H1 (cell line): Measurements from ENCODE around the gene SMURF2. TPM values are rescaled to one million over a fixed set of nuclear protein-coding genes. Genes with fewer than 3 reads are reported as not detected.

ENCODE experiments used
- CTCF ChIA-PET: fragments of 300-600 bp; sonication (Branson Sonifier 250); formaldehyde crosslinking; loops from one replicate; lab custom pipeline; 2021; ENCODE audit not compliant: partially characterized antibody; lab: Charles Lee
- POLR2A ChIA-PET: fragments of 300-600 bp; sonication (Branson Sonifier 250); formaldehyde crosslinking; loops from one replicate; lab custom pipeline; 2021; ENCODE audit warnings: inconsistent platforms; ENCODE audit not compliant: partially characterized antibody; lab: Charles Lee
- DNase-seq, 2 experiments: peaks; one replicate each; pipeline versions ENCODE4 v3.0.0 to v3.0.0-alpha.2; 2010 to 2022; ENCODE audit warnings: low spot score in 2 of 2, low read depth in 1 of 2, mixed read lengths in 1 of 2
- FAIRE-seq: peaks from 2 replicates; lab custom pipeline; 2011; peaks lifted over from hg19 to GRCh38; lab: Jason Lieb, UNC
- H2AFZ ChIP-seq: 2 replicates; pipeline ENCODE4 v1.8.1; 2012; ENCODE audit warnings: low read length, inconsistent platforms
- H2AK5ac ChIP-seq: 2 replicates; pipeline ENCODE4 v1.6.1; 2013; ENCODE audit warnings: low read depth, low read length
- H2BK120ac ChIP-seq: replicated peaks from 2 replicates; pipeline ENCODE3; 2013; ENCODE audit warnings: low read depth, low read length, inconsistent platforms
- H2BK12ac ChIP-seq: 2 replicates; pipeline ENCODE4 v1.6.1; 2013; ENCODE audit warnings: low read depth, low read length
- H2BK15ac ChIP-seq: 2 replicates; pipeline ENCODE4 v1.6.1; 2013; ENCODE audit warnings: low read length
- H2BK20ac ChIP-seq: 2 replicates; pipeline ENCODE4 v1.6.1; 2013; ENCODE audit warnings: low read length
- H2BK5ac ChIP-seq: 2 replicates; pipeline ENCODE4 v1.6.1; 2013; ENCODE audit warnings: low read depth, low read length
- H3K14ac ChIP-seq: 2 replicates; pipeline ENCODE4 v1.6.1; 2013; ENCODE audit warnings: inconsistent platforms; ENCODE audit not compliant: insufficient read length
- H3K18ac ChIP-seq: 2 replicates; pipeline ENCODE4 v1.6.1; 2013; ENCODE audit warnings: low read length; ENCODE audit errors: extremely low read depth
- H3K23ac ChIP-seq: 2 replicates; pipeline ENCODE4 v1.6.1; 2013; ENCODE audit warnings: inconsistent platforms; ENCODE audit not compliant: insufficient read length
- H3K23me2 ChIP-seq: 2 replicates; pipeline ENCODE4 v1.6.1; 2013; ENCODE audit warnings: low read depth, low read length
- H3K27ac ChIP-seq: 2 replicates; pipeline ENCODE4 v1.6.1; 2011; ENCODE audit warnings: low read depth, low read length, inconsistent platforms
- H3K27me3 ChIP-seq, 4 experiments: replicated peaks in 1 of 4; 1 replicate in 1 of 4; 2 replicates in 3 of 4; pipeline versions ENCODE4 v1.6.1 to v1.8.1; 2011 to 2013; ENCODE audit warnings: low read length in 3 of 4, mild to moderate bottlenecking in 3 of 4, inconsistent platforms in 2 of 4, mixed read lengths in 2 of 4, moderate library complexity in 1 of 4; ENCODE audit not compliant: control insufficient read depth in 3 of 4, insufficient read depth in 3 of 4; ENCODE audit errors: extremely low read depth in 1 of 4
- H3K36me3 ChIP-seq, 4 experiments: 2 replicates each; pipeline versions ENCODE4 v1.6.1 to v1.8.1; 2011 to 2013; ENCODE audit warnings: mild to moderate bottlenecking in 4 of 4, low read length in 3 of 4, moderate library complexity in 2 of 4, control low read depth in 1 of 4, inconsistent platforms in 1 of 4; ENCODE audit not compliant: insufficient read depth in 4 of 4, control insufficient read depth in 2 of 4
- H3K4ac ChIP-seq: replicated peaks from 2 replicates; pipeline ENCODE3; 2013; ENCODE audit warnings: low read length, low read depth, mixed read lengths, inconsistent platforms; ENCODE audit not compliant: insufficient read length
- H3K4me1 ChIP-seq, 4 experiments: replicated peaks in 1 of 4; 1 replicate in 1 of 4; 2 replicates in 3 of 4; pipeline versions ENCODE4 v1.6.1 to v1.8.1; 2011 to 2013; ENCODE audit warnings: low read length in 3 of 4, inconsistent platforms in 2 of 4, mixed read lengths in 1 of 4; ENCODE audit not compliant: insufficient read depth in 4 of 4, control insufficient read depth in 3 of 4
- H3K4me2 ChIP-seq, 2 experiments: 2 replicates each; pipeline versions ENCODE4 v1.6.1 to v1.8.1; 2011 to 2013; ENCODE audit warnings: low read depth in 2 of 2, low read length in 2 of 2, control low read depth in 1 of 2, inconsistent platforms in 1 of 2, mild to moderate bottlenecking in 1 of 2; ENCODE audit not compliant: insufficient read depth in 1 of 2
- H3K4me3 ChIP-seq, 4 experiments: fragments of 200-600, 300-600 bp in 1 of 4; sonication (generic), shearing (Covaris generic), sonication (Bioruptor Twin) in 1 of 4; 2 replicates each; pipeline versions ENCODE4 v1.5.1 to v1.8.1; 2011 to 2016; ENCODE audit warnings: low read length in 4 of 4, low read depth in 3 of 4, control low read depth in 2 of 4, inconsistent platforms in 2 of 4, mild to moderate bottlenecking in 2 of 4, mixed read lengths in 1 of 4, moderate library complexity in 1 of 4; ENCODE audit not compliant: insufficient read depth in 2 of 4; ENCODE audit errors: extremely low read depth in 1 of 4
- H3K56ac ChIP-seq: replicated peaks from 2 replicates; pipeline ENCODE3; 2013; ENCODE audit warnings: low read depth, mild to moderate bottlenecking, mixed read lengths, low read length, inconsistent platforms; ENCODE audit not compliant: insufficient read length
- H3K79me1 ChIP-seq: 2 replicates; pipeline ENCODE4 v1.6.1; 2013; ENCODE audit warnings: low read depth, low read length, control low read depth
- H3K79me2 ChIP-seq, 2 experiments: 2 replicates each; pipeline versions ENCODE4 v1.6.1 to v1.8.1; 2012 to 2013; ENCODE audit warnings: low read length in 2 of 2, mild to moderate bottlenecking in 2 of 2, inconsistent platforms in 1 of 2; ENCODE audit not compliant: insufficient read depth in 2 of 2, control insufficient read depth in 1 of 2
- H3K9ac ChIP-seq, 4 experiments: replicated peaks in 1 of 4; 1 replicate in 1 of 4; 2 replicates in 3 of 4; pipeline versions ENCODE4 v1.6.1 to v1.8.1; 2011 to 2013; ENCODE audit warnings: low read depth in 3 of 4, low read length in 3 of 4, control low read depth in 2 of 4, mild to moderate bottlenecking in 2 of 4, moderate library complexity in 2 of 4, inconsistent platforms in 1 of 4; ENCODE audit errors: extremely low read depth in 1 of 4
- H3K9me3 ChIP-seq, 2 experiments: 2 replicates each; pipeline versions ENCODE4 v1.6.1 to v1.8.1; 2012 to 2013; ENCODE audit warnings: mild to moderate bottlenecking in 2 of 2, moderate library complexity in 2 of 2, control low read depth in 1 of 2, inconsistent platforms in 1 of 2, low read depth in 1 of 2, low read length in 1 of 2, mixed read lengths in 1 of 2; ENCODE audit not compliant: insufficient read depth in 2 of 2
- H4K20me1 ChIP-seq, 2 experiments: replicated peaks in 1 of 2; 2 replicates each; pipeline versions ENCODE3 to v1.8.1; 2011 to 2013; ENCODE audit warnings: inconsistent platforms in 2 of 2, low read length in 2 of 2, mild to moderate bottlenecking in 1 of 2; ENCODE audit not compliant: insufficient read depth in 2 of 2, control insufficient read depth in 1 of 2
- H4K5ac ChIP-seq: 2 replicates; pipeline ENCODE4 v1.6.1; 2013; ENCODE audit warnings: low read length, low read depth, mixed read lengths, inconsistent platforms; ENCODE audit not compliant: insufficient read length
- H4K8ac ChIP-seq: 2 replicates; pipeline ENCODE4 v1.8.0; 2013; ENCODE audit warnings: mild to moderate bottlenecking, moderate library complexity, low read length, inconsistent platforms; ENCODE audit not compliant: insufficient read depth; ENCODE audit errors: extremely low read depth
- H4K91ac ChIP-seq: replicated peaks from 2 replicates; pipeline ENCODE3; 2013; ENCODE audit warnings: low read length, mixed read lengths, inconsistent platforms; ENCODE audit not compliant: insufficient read length
- FOSL1 ChIP-seq: IDR thresholded peaks from 2 replicates; pipeline ENCODE4 v1.6.1; 2011; ENCODE audit warnings: mild to moderate bottlenecking, low read depth, low read length, moderate library complexity; ENCODE audit not compliant: insufficient read depth
- GABPA ChIP-seq: IDR thresholded peaks from 2 replicates; pipeline ENCODE4 v1.6.1; 2011; ENCODE audit warnings: mild to moderate bottlenecking, low read length, moderate library complexity, borderline replicate concordance; ENCODE audit not compliant: insufficient read depth
- GTF2F1 ChIP-seq: IDR thresholded peaks from 2 replicates; pipeline ENCODE4 v1.6.1; 2012; ENCODE audit warnings: low read depth, low read length, improper control_type of control experiment, borderline replicate concordance
- HDAC2 ChIP-seq, 2 experiments: fragments of 300-600 bp in 1 of 2; sonication (generic) in 1 of 2; IDR thresholded peaks; 2 replicates each; pipeline ENCODE4 v1.6.1; 2011 to 2012; ENCODE audit warnings: low read depth in 2 of 2, low read length in 2 of 2, mild to moderate bottlenecking in 2 of 2, moderate library complexity in 2 of 2, borderline replicate concordance in 1 of 2, inconsistent platforms in 1 of 2
- MAX ChIP-seq: IDR thresholded peaks from 2 replicates; pipeline ENCODE4 v1.6.1; 2012; ENCODE audit warnings: inconsistent platforms
- POLR2A ChIP-seq, 2 experiments: IDR thresholded peaks; 1 replicate in 1 of 2; 2 replicates in 1 of 2; pipeline ENCODE4 v1.6.1; 2011; ENCODE audit warnings: low read depth in 2 of 2, low read length in 2 of 2, mild to moderate bottlenecking in 2 of 2; ENCODE audit errors: control extremely low read depth in 1 of 2
- SAP30 ChIP-seq: fragments of 300-600 bp; sonication (generic); IDR thresholded peaks from 2 replicates; pipeline ENCODE4 v1.7.1; 2012; ENCODE audit warnings: low read length, moderate library complexity, mild to moderate bottlenecking, inconsistent platforms; ENCODE audit not compliant: insufficient read depth, insufficient replicate concordance
- SP2 ChIP-seq: IDR thresholded peaks from 2 replicates; pipeline ENCODE4 v1.6.1; 2012; ENCODE audit warnings: mild to moderate bottlenecking, low read length, inconsistent platforms
- SP4 ChIP-seq: IDR thresholded peaks from 2 replicates; pipeline ENCODE4 v1.6.1; 2012; ENCODE audit warnings: low read length, inconsistent platforms
- SRF ChIP-seq: IDR thresholded peaks from 2 replicates; pipeline ENCODE4 v1.6.1; 2011; ENCODE audit warnings: mild to moderate bottlenecking, low read depth, low read length, moderate library complexity
- TAF7 ChIP-seq: optimal IDR thresholded peaks from 2 replicates; pipeline ENCODE3; 2011; ENCODE audit warnings: low read depth, mild to moderate bottlenecking, inconsistent platforms, low read length, moderate library complexity, borderline replicate concordance
- USF2 ChIP-seq: IDR thresholded peaks from 2 replicates; pipeline ENCODE4 v1.6.1; 2011; ENCODE audit warnings: low read length, improper control_type of control experiment
- WGBS, 2 experiments: shearing (Covaris generic) in 1 of 2; methylation state at CpG; one replicate each; pipeline versions ENCODE4 v1.1.6 to v1.1.7; 2013 to 2015; ENCODE audit warnings: low lambda C conversion rate in 2 of 2, mixed read lengths in 2 of 2, inconsistent platforms in 1 of 2, low coverage in 1 of 2, missing lambda C conversion rate in 1 of 2; ENCODE audit not compliant: insufficient replicate concordance in 2 of 2, insufficient coverage in 1 of 2, insufficient read length in 1 of 2; ENCODE audit errors: extremely low coverage in 1 of 2, missing lambda C conversion rate in 1 of 2; 5-methylcytosine and 5-hydroxymethylcytosine counted together
- polyA plus RNA-seq, 7 experiments: library from polyadenylated mRNA; depleted of rRNA in 3 of 7; stranded (reverse) in 5 of 7; unstranded in 2 of 7; fragments of >200 nt in 5 of 7; fragments of 200-250 nt in 2 of 7; gene quantifications; 1 replicate in 5 of 7; 2 replicates in 1 of 7; 4 replicates in 1 of 7; pipeline versions ENCODE4 v1.2.1 to v1.2.3, GENCODE V29; 2011 to 2013; ENCODE audit warnings: missing spikeins in 2 of 7, mixed read lengths in 2 of 7
- total RNA-seq: library from RNA; stranded (reverse); fragmentation: NEBNext Ultra II Directional; extraction: Animal tissue kit (Norgen Biotek cat#: 25700); gene quantifications from 2 replicates; pipeline ENCODE4 v1.2.1, GENCODE V29; 2021

The SMURF2 gene
- total and polyA plus RNA-seq, 2 of the 8 experiments (the other 6 are each of a cell fraction or from before 2014, with no cell fraction given): 7.2 to 29.2 TPM

- peaks cover 0 to 27% of the 10 kb centered on the region in 2 experiments; a peak in 2 of 4 replicates for H3K79me2 ChIP-seq
- FAIRE-seq: no peak
- no peak for DNase-seq
- no peak overlapping the region for H4K5ac ChIP-seq
- H3K23me2 ChIP-seq: no peaks in the 10 kb centered on the region
- H3K4me2 ChIP-seq: no peak overlapping the region
- peaks cover 0 to 2% (median under 1%) of the 10 kb centered on the region in 4 experiments; a peak in 4 of 7 replicates for H3K4me1 ChIP-seq
- H3K36me3 ChIP-seq: peaks cover 9 to 92% (median 59%) of the 10 kb centered on the region in 4 experiments
- no peak overlapping the region for H2BK12ac ChIP-seq
- WGBS, 2 experiments: 98% methylated on average over 2 of the region's 2 CpGs; no CpG with 5 or more reads in 1 of the 2 experiments
- no peak overlapping the region for H3K23ac ChIP-seq
- no peaks in the 10 kb centered on the region for H3K9me3 ChIP-seq
- no peak overlapping the region for H3K4ac ChIP-seq
- H4K91ac ChIP-seq: no peak overlapping the region
- peaks cover 2% of the 10 kb centered on the region; the same call in 1 of the 2 replicates for H3K79me1 ChIP-seq
- no peak overlapping the region for H2AFZ ChIP-seq
- H3K27me3 ChIP-seq: no peaks in the 10 kb centered on the region
- H3K9ac ChIP-seq: no peak overlapping the region
- no peak overlapping the region for H3K14ac ChIP-seq
- no peak overlapping the region for H4K8ac ChIP-seq
- ChIA-PET POLR2A (interaction anchor here (0.8 to 3.2 kb wide), 5 partner anchors 9 to 61 kb away, joined by 3 to 37 read pairs (median 3); partner anchors contain the start of genes CEP95, DDX5 and POLG2), CTCF (interaction anchor here (0.8 to 1.3 kb wide), 3 partner anchors 19 to 134 kb away, joined by 3 to 4 read pairs (median 3); no protein-coding TSS in a partner anchor)
- no peak overlapping the region for H3K27ac ChIP-seq
- no peak overlapping the region for H2BK20ac ChIP-seq
- no peak overlapping the region for H3K56ac ChIP-seq
- peaks cover 4 to 7% of the 10 kb centered on the region in 2 experiments for H4K20me1 ChIP-seq
- no peak overlapping the region for H2BK5ac ChIP-seq
- H3K18ac ChIP-seq: no peak overlapping the region
- no peak overlapping the region for H2AK5ac ChIP-seq
- no peak overlapping the region for H3K4me3 ChIP-seq
- no peak overlapping the region for H2BK15ac ChIP-seq
- no peak overlapping the region for H2BK120ac ChIP-seq
- TF ChIP-seq HDAC2 (IDR thresholded peaks at IDR 0.05; ENCODE audit: borderline replicate concordance in 1 of 2, low read depth in 2 of 2, low read length in 2 of 2) (no peak), GTF2F1 (no peak), SAP30 (no peak), TAF7 (no peak), FOSL1 (no peak), SP4 (no peak), MAX (no peak), GABPA (no peak), USF2 (no peak), SP2 (no peak), SRF (no peak), POLR2A (IDR thresholded peaks at IDR 0.05; ENCODE audit: control extremely low read depth in 1 of 2, low read depth in 2 of 2, low read length in 2 of 2) (no peak)
Observed at GRCh38 chr17:64515419-64515818, 146.7 kb downstream of the SMURF2 start.
